Lower lobe of right lung (tissue), 2 donors: ENCODE data around the gene PER2. TPM values are rescaled to one million over a fixed set of nuclear protein-coding genes. Genes with fewer than 3 reads are reported as not detected.

ENCODE experiments used
- ATAC-seq, 2 donors: fragments of 200-7000 bp; cut with Tn5 transposase; one replicate each; pipeline ENCODE4 v1.9.1; 2020 to 2022; ENCODE audit warnings: mild to moderate bottlenecking in 2 of 2, moderate library complexity in 2 of 2
- DNase-seq: peaks from one replicate; pipeline ENCODE4 v3.0.0-alpha.2; 2020
- H3K27ac ChIP-seq: fragments of 200-600 bp; one replicate; pipeline ENCODE4 v1.8.0; 2022
- H3K27me3 ChIP-seq: fragments of 200-600 bp; one replicate; pipeline ENCODE4 v1.8.0; 2022; ENCODE audit warnings: low read depth
- H3K36me3 ChIP-seq: fragments of 200-600 bp; one replicate; pipeline ENCODE4 v1.8.0; 2022; ENCODE audit warnings: mild to moderate bottlenecking
- H3K4me1 ChIP-seq: fragments of 200-600 bp; one replicate; pipeline ENCODE4 v1.8.0; 2022
- H3K4me3 ChIP-seq: fragments of 200-600 bp; one replicate; pipeline ENCODE4 v1.8.0; 2022; ENCODE audit warnings: mild to moderate bottlenecking
- H3K9me3 ChIP-seq: fragments of 200-600 bp; one replicate; pipeline ENCODE4 v1.8.0; 2022
- intact Hi-C: fragments of 100-400 bp; cut with DNase I; formaldehyde crosslinking; loops from one replicate; pipeline ENCODE4 v1.11.0; 2022
- total RNA-seq: library from RNA; stranded (reverse); fragmentation: NEBNext Ultra II Directional; extraction: Animal tissue kit (Norgen Biotek cat#: 25700); gene quantifications from one replicate; pipeline ENCODE4 v1.2.1, GENCODE V29; 2021
- TF ChIP-seq, protein P1 (sequence below): fragments of 200-600 bp; IDR thresholded peaks from one replicate; pipeline ENCODE4 v1.8.0; 2022; ENCODE audit warnings: antibody characterized with exemption, mild to moderate bottlenecking
- donor health status: DM: no; HTN: yes; CAD: no; lungs with severe emphysema.

PER2 gene
- total RNA-seq, 1 donor from 2014 or later: 24.9 TPM

DNA sequence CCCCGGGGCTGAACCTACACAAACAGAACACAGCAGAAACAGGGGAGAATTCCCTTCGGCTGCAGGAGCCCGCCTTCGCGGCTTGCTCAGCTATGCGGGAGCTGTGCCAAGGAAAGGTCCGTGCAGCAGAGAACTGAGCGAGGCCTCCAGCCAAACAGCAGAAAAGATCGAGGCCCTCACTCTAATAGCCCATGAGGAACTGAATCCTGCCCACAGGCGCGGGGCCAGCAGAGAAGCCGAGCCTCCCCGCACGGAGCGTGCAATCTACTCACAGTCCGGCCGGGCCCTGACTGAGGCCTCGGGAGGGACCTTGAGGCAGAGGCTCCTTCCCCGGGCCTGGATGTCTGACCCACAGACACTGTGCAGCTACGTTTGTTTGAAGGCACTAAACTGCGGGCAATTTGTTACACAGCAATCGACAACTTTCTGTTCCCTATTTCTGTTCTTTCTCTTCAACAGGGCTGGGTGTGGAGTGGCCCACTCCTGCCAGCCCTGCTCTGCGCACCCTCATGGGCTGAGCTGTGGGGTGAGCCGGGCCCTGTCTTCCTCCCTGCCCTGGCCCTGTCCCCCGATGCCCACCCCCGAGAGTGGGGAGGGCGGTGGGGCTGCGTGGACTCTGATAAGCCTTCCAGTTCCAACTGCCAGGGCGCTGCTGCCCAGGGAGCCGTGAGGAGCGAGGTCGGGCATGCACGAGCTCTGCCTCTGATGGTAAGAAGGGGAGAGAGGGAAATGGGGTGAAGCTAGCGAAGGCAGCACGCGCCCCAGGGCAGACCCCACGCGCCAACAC is 62.3 kb downstream of the PER2 start:
- Histone ChIP-seq H3K9me3 (no peaks in the 10 kb centered on the region), H3K36me3 (no peaks in the 10 kb centered on the region), H3K4me1 (peaks cover 4% of the 10 kb centered on the region), H3K27me3 (no peaks in the 10 kb centered on the region), H3K27ac (no peak overlapping the region), H3K4me3 (no peak overlapping the region)
- TF ChIP-seq, protein P1, sequence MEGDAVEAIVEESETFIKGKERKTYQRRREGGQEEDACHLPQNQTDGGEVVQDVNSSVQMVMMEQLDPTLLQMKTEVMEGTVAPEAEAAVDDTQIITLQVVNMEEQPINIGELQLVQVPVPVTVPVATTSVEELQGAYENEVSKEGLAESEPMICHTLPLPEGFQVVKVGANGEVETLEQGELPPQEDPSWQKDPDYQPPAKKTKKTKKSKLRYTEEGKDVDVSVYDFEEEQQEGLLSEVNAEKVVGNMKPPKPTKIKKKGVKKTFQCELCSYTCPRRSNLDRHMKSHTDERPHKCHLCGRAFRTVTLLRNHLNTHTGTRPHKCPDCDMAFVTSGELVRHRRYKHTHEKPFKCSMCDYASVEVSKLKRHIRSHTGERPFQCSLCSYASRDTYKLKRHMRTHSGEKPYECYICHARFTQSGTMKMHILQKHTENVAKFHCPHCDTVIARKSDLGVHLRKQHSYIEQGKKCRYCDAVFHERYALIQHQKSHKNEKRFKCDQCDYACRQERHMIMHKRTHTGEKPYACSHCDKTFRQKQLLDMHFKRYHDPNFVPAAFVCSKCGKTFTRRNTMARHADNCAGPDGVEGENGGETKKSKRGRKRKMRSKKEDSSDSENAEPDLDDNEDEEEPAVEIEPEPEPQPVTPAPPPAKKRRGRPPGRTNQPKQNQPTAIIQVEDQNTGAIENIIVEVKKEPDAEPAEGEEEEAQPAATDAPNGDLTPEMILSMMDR: no peak
- ATAC-seq: peak in 1 of 2 donors; percentile 29
- intact Hi-C loops: no loop called here
- no peak for DNase-seq

DNA sequence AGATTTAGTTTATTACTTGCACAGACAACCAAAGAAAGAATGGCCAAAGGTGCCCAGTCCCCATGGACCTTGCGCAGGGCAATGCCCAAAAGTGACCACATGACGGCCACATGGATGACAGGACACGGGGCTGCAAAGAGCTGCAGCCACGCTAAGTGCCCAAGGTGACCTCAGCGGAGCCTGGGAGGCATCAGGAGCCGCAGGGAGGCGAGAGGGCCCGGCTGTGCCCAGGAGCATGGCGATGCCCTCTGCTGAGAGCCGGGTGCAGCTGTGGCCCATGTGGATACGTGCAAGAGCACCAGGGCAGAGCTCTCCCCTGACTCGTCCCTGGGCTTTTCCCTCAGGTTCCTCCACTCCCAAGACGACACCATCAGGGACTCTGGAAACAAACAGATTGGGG is 63.3 kb downstream of the PER2 start:
- intact Hi-C loops: no loop called here
- Histone ChIP-seq H3K9me3 (no peaks in the 10 kb centered on the region), H3K27ac (no peak overlapping the region), H3K27me3 (no peaks in the 10 kb centered on the region), H3K4me3 (no peak overlapping the region), H3K4me1 (no peaks in the 10 kb centered on the region), H3K36me3 (no peaks in the 10 kb centered on the region)
- ATAC-seq (no peak), DNase-seq (no peak)
- TF ChIP-seq, protein P1: no peak

DNA sequence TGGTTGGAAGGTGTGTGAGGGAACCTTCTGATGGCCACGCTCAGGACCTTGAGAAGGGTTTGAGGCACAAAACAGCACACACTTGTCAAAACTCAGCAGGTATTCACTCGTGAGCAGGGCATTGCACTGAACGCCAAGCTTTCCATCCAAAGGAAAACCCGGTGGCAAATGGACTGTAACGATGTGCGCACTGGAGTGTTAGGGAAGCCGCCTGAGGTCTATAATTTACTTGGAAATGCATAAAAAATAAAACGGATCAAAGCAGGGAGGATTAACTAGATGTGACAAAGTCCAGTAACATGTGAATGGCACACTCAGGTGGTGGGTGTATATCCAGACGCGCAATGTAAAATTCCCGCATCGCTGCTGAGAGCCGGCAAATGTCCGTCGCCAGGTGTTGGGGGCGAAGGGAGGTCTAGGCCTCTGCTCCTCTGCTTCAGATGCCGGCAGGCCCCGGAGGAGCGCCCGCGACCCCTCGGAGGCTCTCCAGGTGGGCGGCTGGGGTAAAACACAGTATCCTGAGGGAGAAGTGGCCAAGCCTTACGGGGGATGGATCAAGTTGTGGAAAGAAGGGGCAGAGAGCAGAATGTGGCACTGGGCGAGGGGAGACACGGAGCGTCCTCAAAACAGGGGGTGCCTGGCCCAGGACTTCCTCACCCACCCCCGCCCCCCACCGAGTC is 63.9 kb downstream of the PER2 start:
- intact Hi-C loops: no loop called here
- no peaks in the 10 kb centered on the region for H3K9me3 ChIP-seq
- H3K36me3 ChIP-seq: no peaks in the 10 kb centered on the region
- no peaks in the 10 kb centered on the region for H3K27me3 ChIP-seq
- DNase-seq (no peak), ATAC-seq (no peak)
- H3K27ac ChIP-seq: no peak overlapping the region
- no peaks in the 10 kb centered on the region for H3K4me1 ChIP-seq
- no peak overlapping the region for H3K4me3 ChIP-seq
- TF ChIP-seq, protein P1: no peak

DNA sequence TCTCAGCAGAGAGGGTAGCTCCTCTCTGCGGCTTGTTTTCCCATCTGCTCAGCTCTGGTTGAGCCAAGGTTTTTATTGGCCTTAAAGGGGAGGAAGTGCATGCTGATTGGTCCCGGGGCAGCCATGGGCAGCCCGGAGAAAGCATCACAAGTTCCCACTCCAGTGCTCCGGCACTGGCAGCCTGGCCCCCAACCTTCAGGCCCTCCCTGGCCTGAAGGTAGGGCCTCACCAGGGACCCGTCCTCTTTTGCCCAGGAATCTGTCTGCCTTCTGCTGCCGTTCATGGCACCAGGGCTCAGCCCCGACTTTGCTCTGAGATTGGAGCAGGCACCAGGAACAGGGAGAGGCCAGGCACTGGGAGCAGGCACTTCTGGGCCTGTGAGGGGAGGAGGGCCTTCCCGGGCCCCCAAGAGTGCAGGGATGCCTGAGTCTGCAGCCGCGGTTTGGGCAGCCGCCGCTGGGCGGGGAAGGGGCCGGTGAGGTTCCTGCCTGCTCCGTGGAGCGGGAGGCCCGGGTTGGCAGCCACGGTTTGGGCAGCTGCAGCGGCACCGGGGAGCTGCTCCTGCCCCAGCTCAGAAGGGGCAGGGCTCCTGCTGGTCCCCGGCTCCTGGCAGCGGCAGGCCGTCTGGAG is 67.4 kb downstream of the PER2 start:
- Histone ChIP-seq H3K36me3 (no peaks in the 10 kb centered on the region), H3K4me3 (no peak overlapping the region), H3K9me3 (no peaks in the 10 kb centered on the region), H3K4me1 (no peaks in the 10 kb centered on the region), H3K27me3 (no peaks in the 10 kb centered on the region), H3K27ac (no peak overlapping the region)
- intact Hi-C loops: no loop called here
- ATAC-seq (peak in 1 of 2 donors; percentile 55), DNase-seq (no peak)
- TF ChIP-seq, protein P1: no peak

DNA sequence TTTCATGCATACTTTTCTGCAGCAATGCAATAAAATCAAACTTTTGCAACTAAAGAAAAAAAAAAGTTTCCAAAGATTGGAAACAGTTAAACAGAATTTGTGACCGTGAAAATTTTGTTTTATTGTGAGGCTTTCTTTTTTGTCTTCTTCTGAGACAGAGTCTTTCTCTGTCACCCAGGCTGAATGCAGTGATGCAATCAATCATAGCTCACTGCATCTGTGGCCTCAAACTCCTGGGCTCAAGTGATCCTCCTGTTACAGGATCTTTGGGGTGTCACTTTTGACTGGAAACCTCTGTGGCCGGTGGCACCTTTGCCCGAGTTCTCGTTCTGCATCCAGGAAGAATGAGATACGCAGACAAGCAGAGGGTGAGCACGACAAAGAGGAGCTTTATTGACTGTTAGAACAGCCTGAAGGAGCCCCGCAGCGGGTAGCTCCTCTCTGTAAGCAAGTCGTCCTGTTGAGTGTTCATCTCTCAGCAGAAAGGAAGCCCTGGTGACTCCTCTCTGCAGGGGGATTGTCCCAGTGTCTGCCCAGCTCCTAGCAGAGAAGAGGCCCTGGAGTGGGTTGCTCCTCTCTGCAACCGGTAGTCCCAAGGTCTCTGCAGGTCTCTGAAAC is 68.0 kb downstream of the PER2 start:
- H3K9me3 ChIP-seq: no peaks in the 10 kb centered on the region
- no peaks in the 10 kb centered on the region for H3K27me3 ChIP-seq
- H3K36me3 ChIP-seq: no peaks in the 10 kb centered on the region
- intact Hi-C loops: no loop called here
- TF ChIP-seq, protein P1: no peak
- H3K4me3 ChIP-seq: no peak overlapping the region
- H3K4me1 ChIP-seq: no peaks in the 10 kb centered on the region
- ATAC-seq (no peak), DNase-seq (no peak)
- no peak overlapping the region for H3K27ac ChIP-seq
